Stimulated activated CD4-positive, alpha-beta T cell treated with anti-CD3 and anti-CD28 coated beads, Interleukin-1b, Interleukin-23, amount 100 ng/mL, for 4 hours (primary cell): ENCODE measurements around the gene KIF26A.
"Not testable (repeated sequence)": the region's sequence is repeated elsewhere in the genome, so short reads cannot be mapped to it uniquely, and the experiment has no call there.

Source experiments
- DNase-seq, 2 donors: peaks; one replicate each; pipeline ENCODE4 v3.0.0-alpha.2; 2020; ENCODE audit warnings: low read depth in 2 of 2

Gene KIF26A

GRCh38 chr14:104222396-104223036, 84.1 kb downstream of the KIF26A start:
- DNase-seq: no peak

- no peak for DNase-seq
Measured at GRCh38 chr14:104223101-104224041, 85.0 kb downstream of the KIF26A start.

- DNase-seq: no peak
Measured at GRCh38 chr14:104224131-104224505, 85.7 kb downstream of the KIF26A start.

- DNase-seq: peak in 1 of 2 donors; percentile 39
Measured at GRCh38 chr14:104224506-104225277, 86.3 kb downstream of the KIF26A start.

- not testable (repeated sequence) for DNase-seq
Measured at GRCh38 chr14:104225278-104226190, 87.1 kb downstream of the KIF26A start.

- no peak for DNase-seq
Measured at GRCh38 chr14:104226421-104227383, 88.3 kb downstream of the KIF26A start.

- no peak for DNase-seq
Measured at GRCh38 chr14:104227806-104228205, 89.4 kb downstream of the KIF26A start.

- no peak for DNase-seq
Measured at GRCh38 chr14:104228221-104228620, 89.8 kb downstream of the KIF26A start.

GRCh38 chr14:104228716-104229533, 90.5 kb downstream of the KIF26A start:
- no peak for DNase-seq

- no peak for DNase-seq
Measured at GRCh38 chr14:104229534-104230055, 91.2 kb downstream of the KIF26A start.

- no peak for DNase-seq
Measured at GRCh38 chr14:104230119-104230815, 91.9 kb downstream of the KIF26A start.
